Hepatocyte (in vitro differentiated cells): Measurements from ENCODE around the gene SP3. TPM values are rescaled to one million over a fixed set of nuclear protein-coding genes. Genes with fewer than 3 reads are reported as not detected.

Source experiments
- DNase-seq: peaks from one replicate; pipeline ENCODE4 v3.0.0-alpha.2; 2016; ENCODE audit warnings: low spot score
- H2AFZ ChIP-seq: fragments of 200-600 bp; sonication (generic); 2 replicates; pipeline ENCODE4 v1.6.0; 2016; ENCODE audit warnings: antibody characterized with exemption, mild to moderate bottlenecking
- H3K27ac ChIP-seq: fragments of 200-600 bp; sonication (generic); 2 replicates; pipeline ENCODE4 v1.5.1; 2016; ENCODE audit warnings: mild to moderate bottlenecking
- H3K27me3 ChIP-seq: fragments of 200-600 bp; sonication (generic); 2 replicates; pipeline ENCODE4 v1.6.1; 2016
- H3K36me3 ChIP-seq: fragments of 200-600 bp; sonication (generic); replicated peaks from 2 replicates; pipeline ENCODE4 v1.5.1; 2016; ENCODE audit warnings: low read depth; ENCODE audit not compliant: insufficient read depth
- H3K4me1 ChIP-seq: fragments of 200-600 bp; sonication (generic); 2 replicates; pipeline ENCODE4 v1.5.1; 2016; ENCODE audit warnings: mild to moderate bottlenecking, moderate library complexity; ENCODE audit not compliant: insufficient read depth
- H3K4me2 ChIP-seq: fragments of 200-600 bp; sonication (generic); 2 replicates; pipeline ENCODE4 v1.6.0; 2016
- H3K4me3 ChIP-seq: fragments of 200-600 bp; sonication (generic); 2 replicates; pipeline ENCODE4 v1.5.1; 2016; ENCODE audit warnings: mild to moderate bottlenecking
- H3K79me2 ChIP-seq: fragments of 200-600 bp; sonication (generic); 2 replicates; pipeline ENCODE4 v1.6.0; 2017; ENCODE audit warnings: mild to moderate bottlenecking
- H3K9me2 ChIP-seq: fragments of 200-600 bp; sonication (generic); replicated peaks from 2 replicates; pipeline ENCODE4 v1.6.0; 2017; ENCODE audit warnings: mild to moderate bottlenecking; ENCODE audit not compliant: insufficient read depth
- H3K9me3 ChIP-seq: fragments of 200-600 bp; sonication (generic); 2 replicates; pipeline ENCODE4 v1.5.1; 2016; ENCODE audit warnings: low read depth, mild to moderate bottlenecking
- H4K20me1 ChIP-seq: fragments of 200-600 bp; sonication (generic); 2 replicates; pipeline ENCODE4 v1.6.0; 2016; ENCODE audit warnings: mild to moderate bottlenecking; ENCODE audit not compliant: insufficient read depth, poor library complexity, severe bottlenecking
- CTCF ChIP-seq: fragments of 200-600 bp; sonication (generic); IDR thresholded peaks from 2 replicates; pipeline ENCODE4 v1.5.1; 2016; ENCODE audit warnings: antibody characterized with exemption, mild to moderate bottlenecking; ENCODE audit not compliant: poor library complexity
- EZH2 ChIP-seq: fragments of 200-600 bp; sonication (generic); IDR thresholded peaks from 2 replicates; pipeline ENCODE4 v1.6.1; 2016; ENCODE audit warnings: antibody characterized with exemption, mild to moderate bottlenecking, borderline replicate concordance
- EZH2phosphoT487 ChIP-seq: fragments of 200-600 bp; sonication (generic); IDR thresholded peaks from one replicate; pipeline ENCODE4 v1.6.1; 2018; ENCODE audit warnings: antibody characterized with exemption, mild to moderate bottlenecking, low read depth, moderate library complexity; ENCODE audit not compliant: unreplicated experiment, severe bottlenecking
- WGBS: methylation state at CpG from one replicate; pipeline ENCODE4 v1.1.6; 2016; ENCODE audit warnings: low lambda C conversion rate; ENCODE audit errors: missing lambda C conversion rate; 5-methylcytosine and 5-hydroxymethylcytosine counted together
- polyA plus RNA-seq: library from polyadenylated mRNA; unstranded; fragments of >200 nt; fragmentation: Nextera tagmentation; extraction: Ambion mirVana; gene quantifications from 2 replicates; pipeline ENCODE4 v1.2.1, GENCODE V29; 2016
- total RNA-seq: library from RNA; depleted of rRNA; stranded (reverse); fragments of >200 nt; gene quantifications from 2 replicates; pipeline ENCODE4 v1.2.3, GENCODE V29; 2014

The SP3 gene
- total and polyA plus RNA-seq, 2 experiments from 2014 or later: 37.2 to 133 TPM

- WGBS: 92% methylated on average over 2 of the region's 2 CpGs
- H3K36me3 ChIP-seq: no peaks in the 10 kb centered on the region
- H3K4me3 ChIP-seq: no peak overlapping the region
- no peaks in the 10 kb centered on the region for H3K79me2 ChIP-seq
- no peak overlapping the region for H2AFZ ChIP-seq
- H4K20me1 ChIP-seq: no peaks in the 10 kb centered on the region
- peak overlapping the region; percentile 36 for H3K27ac ChIP-seq
- H3K4me2 ChIP-seq: no peak overlapping the region
- no peaks in the 10 kb centered on the region for H3K9me2 ChIP-seq
- peaks cover 41% of the 10 kb centered on the region for H3K4me1 ChIP-seq
- no peaks in the 10 kb centered on the region for H3K9me3 ChIP-seq
- TF ChIP-seq EZH2phosphoT487 (no peak), EZH2 (no peak), CTCF (no peak)
- DNase-seq: no peak
- no peaks in the 10 kb centered on the region for H3K27me3 ChIP-seq
These were observed 17.1 kb upstream of the SP3 start for GRCh38 chr2:173982182-173982714.

GRCh38 chr2:173981520-173981919 lies 16.3 kb upstream of the SP3 start:
- Histone ChIP-seq H4K20me1 (no peaks in the 10 kb centered on the region), H3K4me2 (no peak overlapping the region), H3K36me3 (no peaks in the 10 kb centered on the region), H3K27ac (no peak overlapping the region), H3K4me3 (no peak overlapping the region), H3K9me3 (no peaks in the 10 kb centered on the region), H3K4me1 (peaks cover 38% of the 10 kb centered on the region), H3K27me3 (no peaks in the 10 kb centered on the region), H3K9me2 (no peaks in the 10 kb centered on the region), H3K79me2 (no peaks in the 10 kb centered on the region), H2AFZ (no peak overlapping the region)
- TF ChIP-seq EZH2: no peak
- TF ChIP-seq EZH2phosphoT487: no peak
- TF ChIP-seq CTCF: no peak
- WGBS: 91% methylated on average over 2 of the region's 2 CpGs
- no peak for DNase-seq

GRCh38 chr2:173979751-173980351 lies 14.7 kb upstream of the SP3 start:
- Histone ChIP-seq H3K79me2 (no peaks in the 10 kb centered on the region), H3K36me3 (no peaks in the 10 kb centered on the region), H3K27ac (no peak overlapping the region), H4K20me1 (no peaks in the 10 kb centered on the region), H3K9me2 (no peaks in the 10 kb centered on the region), H3K4me2 (no peak overlapping the region), H2AFZ (no peak overlapping the region), H3K4me3 (no peak overlapping the region), H3K9me3 (no peaks in the 10 kb centered on the region), H3K4me1 (peaks cover 23% of the 10 kb centered on the region), H3K27me3 (no peaks in the 10 kb centered on the region)
- 67% methylated on average over 3 of the region's 3 CpGs for WGBS
- DNase-seq: no peak
- TF ChIP-seq EZH2 (no peak), CTCF (no peak)
